GM19324 (cell line): ENCODE measurements around the gene ASCC3.
"Not testable (repeated sequence)": the region's sequence is repeated elsewhere in the genome, so short reads cannot be mapped to it uniquely, and the experiment has no call there.

ENCODE experiments used
- ATAC-seq: cut with Tn5 transposase; IDR thresholded peaks from one replicate; pipeline ENCODE4 v1.9.1; 2021; ENCODE audit warnings: mild to moderate bottlenecking, moderate library complexity; ENCODE audit not compliant: unreplicated experiment, low FRiP score

Gene ASCC3

DNA sequence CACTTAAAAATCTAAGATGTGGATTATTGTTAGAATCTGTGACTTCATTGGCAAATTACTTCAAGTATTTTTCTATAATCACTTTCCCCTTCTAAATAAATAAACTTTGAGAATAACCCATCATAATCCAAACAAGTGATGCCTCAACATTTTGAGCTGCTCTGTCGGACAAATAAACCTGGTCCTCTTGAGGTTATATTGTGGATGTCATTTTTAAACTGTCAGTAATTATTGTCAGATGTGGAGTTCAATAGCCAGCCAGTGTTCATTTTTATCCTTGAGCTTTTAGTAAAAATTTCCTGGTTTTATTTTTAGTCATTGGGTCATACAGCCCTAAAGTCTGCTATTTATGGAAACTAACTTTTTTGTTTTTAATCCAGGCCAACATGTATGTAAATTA, 9.5 kb upstream of the ASCC3 start:
- not testable (repeated sequence) for ATAC-seq

DNA sequence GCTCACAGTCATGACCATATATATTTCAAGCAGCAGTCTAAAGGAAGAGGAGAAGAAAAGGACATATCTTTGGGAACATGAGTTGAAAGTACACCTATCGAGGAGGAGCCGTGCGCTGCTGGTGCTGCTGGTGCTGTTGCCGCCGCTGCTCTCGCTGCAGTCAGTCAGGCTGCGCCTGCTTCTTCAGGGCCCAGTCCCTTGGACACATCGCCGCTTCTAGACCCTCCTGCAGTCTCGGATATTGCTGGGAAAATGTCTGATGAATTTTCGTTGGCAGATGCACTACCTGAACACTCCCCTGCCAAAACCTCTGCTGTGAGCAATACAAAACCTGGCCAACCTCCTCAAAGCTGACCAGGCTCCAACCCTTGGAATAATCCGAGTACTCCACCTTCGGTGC, 8.2 kb upstream of the ASCC3 start:
- ATAC-seq: no peak

DNA sequence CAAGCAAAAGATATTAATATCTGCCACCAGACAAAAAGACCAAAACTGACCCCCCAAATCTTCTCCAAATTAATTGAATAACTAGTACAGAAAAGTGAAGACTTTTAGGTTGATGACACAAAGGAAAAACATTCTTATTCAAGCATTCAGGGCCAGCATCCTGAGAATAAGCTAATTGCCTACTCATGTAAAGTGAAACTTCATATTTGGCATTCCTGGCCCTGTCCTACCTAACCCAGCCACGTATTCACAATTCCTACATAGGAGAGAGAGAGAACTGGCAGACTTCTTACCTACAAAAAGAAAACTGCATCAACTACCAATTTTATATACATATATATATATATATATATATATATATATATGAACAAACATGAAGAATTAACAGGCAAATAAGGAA, 4.9 kb upstream of the ASCC3 start:
- no peak for ATAC-seq

DNA sequence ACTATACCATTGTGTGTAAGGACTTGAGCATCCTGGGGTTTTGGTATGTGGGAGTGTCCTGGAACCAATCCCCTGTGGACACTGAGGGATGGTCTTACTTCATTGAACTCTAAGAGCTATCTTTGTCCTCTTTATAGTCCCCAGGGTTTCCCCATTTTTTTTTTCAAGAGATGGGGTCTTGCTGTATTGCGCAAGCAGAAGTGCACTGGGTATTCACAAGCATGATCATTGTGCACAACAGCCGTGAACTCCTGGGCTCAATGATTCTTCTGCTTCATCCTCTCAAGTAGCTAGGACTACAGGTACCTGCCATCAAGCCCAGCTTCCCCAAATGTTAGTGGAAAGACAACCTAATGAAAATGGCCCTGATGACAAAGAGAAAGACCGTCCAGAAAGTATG, 2.2 kb upstream of the ASCC3 start:
- ATAC-seq: no peak

DNA sequence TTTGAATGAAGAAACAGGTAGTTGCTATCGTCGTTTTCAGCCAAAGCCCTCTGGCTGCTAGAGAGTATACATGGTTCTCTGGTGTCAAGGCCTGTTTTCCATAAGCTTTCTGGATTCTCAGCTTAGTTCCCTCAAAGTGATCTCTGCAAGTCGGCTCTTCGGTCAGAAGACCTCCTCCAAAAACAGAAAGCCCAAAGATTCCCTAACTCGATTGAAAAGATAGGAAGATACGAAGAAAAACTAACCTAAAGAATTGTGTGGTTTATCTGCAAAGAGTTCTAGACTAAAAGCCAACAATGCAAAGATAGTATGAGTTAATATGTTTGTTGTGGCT, 545 bp upstream of the ASCC3 start:
- no peak for ATAC-seq

DNA sequence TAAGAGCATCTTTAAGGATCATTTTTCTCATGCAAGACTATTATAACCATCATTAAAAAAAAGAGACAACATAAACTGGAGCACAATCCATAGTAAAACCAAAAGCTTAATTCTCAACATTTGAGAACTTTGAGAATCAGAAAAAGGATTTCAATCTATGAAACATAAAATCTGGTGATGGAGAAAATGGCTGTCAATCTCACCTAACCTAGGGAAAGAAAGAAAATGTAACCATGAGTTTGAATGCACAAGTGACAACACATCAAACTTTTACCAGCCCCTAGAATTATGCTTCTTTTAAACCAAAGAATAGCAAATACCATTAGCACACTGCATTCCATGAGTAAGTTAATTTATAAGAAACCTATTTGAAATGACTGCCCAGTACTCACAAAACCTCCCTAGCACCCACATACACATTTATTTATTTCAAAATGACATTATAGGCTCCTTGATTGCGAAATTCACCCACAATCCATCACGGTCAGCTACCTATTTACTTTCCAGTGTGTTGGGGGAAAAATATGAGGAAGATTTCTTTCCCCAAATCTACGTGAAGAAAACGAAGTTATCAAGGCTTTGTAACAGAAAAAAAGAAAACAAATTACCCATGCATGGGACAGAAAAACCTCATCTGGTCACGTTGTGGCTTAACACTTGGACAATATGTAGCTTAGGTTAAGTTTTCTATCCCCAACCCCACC, 828 bp downstream of the ASCC3 start:
- ATAC-seq: no peak

DNA sequence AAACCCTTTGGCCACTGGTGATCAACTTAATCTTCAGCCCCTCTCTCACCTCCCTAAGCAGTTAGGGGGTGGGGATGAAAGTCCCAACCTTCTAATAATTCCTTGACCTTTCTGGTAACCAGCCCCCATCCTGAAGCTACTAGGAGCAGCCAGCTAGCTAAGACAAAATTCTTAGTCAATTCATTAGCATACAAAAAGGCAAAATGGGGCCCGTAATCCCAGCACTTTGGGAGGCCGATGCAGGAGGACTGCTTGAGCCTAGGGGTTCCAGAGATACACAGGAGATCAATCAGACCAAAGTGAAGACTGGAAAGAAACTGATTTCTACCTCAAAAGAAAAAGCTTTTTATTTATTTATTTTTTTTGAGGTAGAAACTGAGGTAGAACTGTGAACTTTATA, 1.8 kb downstream of the ASCC3 start:
- ATAC-seq: no peak

DNA sequence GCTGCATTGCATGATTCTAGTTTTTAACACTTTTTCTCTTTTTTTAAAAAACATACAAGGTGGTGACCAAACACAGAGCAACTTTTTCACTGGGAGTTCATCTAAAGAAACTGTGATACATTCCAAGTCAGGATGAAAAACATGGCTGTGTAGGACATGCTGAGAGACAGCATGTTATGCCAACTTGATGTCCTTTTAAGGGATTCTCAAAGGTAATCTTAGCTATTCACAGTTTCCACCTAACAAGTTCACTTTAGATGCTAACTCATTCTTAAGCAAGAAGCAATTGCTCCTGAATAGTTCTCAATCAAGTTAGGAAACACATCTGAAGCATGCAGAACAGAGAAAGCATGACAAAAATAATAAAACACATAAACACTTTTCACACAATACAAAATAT, 3.3 kb downstream of the ASCC3 start:
- ATAC-seq: no peak

DNA sequence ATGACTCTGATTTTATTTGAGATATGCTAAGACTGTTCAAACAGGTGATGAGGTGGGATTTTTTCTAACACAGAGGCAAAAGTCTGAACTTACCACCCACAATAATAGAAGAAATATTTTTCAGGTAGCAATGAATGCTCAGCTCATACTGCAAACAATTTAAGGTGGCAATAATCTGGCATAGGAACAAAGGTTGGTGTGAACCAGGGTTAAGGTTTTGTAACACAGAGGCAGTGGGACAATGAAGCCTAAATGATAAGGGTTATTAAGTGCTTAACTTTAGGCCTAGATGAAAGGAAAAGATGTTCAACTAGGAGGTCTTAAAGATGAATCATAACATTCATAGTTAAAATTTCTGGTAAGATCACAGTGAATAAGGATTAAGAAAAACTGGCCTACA, 4.9 kb downstream of the ASCC3 start:
- no peak for ATAC-seq

DNA sequence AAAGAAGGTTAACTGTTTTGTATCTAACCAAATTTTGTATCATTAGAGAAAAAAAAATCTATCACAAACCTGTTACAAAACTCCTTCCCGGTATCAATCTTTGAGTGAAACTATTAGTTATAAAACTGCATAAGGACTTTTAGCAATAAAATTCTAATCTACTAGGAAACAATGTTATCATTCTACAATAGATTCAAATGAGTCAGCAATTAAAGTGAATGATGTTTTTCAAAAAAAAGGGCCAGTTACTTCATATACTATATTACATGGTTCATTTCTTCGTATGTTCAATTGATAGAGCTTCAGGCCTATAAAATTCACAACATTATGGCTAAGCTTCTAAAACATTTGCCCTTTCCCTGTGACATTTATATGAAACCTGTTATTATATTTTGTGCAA, 15.6 kb downstream of the ASCC3 start:
- no peak for ATAC-seq

DNA sequence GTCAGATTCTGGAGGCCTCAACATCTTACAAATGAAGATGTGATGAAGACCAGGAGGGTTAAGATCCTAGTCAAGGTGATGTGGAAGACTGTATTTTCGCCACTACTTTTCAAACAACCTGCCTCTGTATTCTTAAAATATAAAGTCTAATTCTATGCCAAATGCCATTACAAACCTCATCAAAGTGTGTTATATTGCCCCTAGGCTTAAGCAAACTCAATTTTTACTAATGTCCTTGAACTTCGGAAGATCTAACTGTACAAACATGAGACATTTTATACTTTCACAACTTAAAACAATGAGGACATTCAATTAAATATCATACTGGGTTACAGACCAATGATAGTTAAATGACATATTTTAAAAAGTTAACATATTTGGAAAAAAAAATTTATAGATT, 19.1 kb downstream of the ASCC3 start:
- no peak for ATAC-seq

DNA sequence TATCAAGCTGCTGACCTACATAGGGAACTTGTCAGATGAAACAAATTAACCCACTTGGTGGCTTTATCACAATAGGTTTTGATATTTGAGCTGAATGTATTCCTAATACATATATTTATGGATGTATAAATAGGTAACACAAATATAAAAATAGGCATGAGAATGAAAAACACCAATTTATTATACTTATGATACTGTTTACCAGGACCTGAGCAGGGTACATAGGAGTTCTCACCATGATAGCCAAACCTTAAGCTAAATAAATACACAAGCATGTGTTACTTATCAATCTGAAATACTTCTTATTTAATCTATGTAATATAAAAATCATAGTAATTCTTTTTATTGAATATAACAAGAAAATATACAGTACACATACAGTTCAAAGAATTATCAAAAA, 25.0 kb downstream of the ASCC3 start:
- no peak for ATAC-seq

DNA sequence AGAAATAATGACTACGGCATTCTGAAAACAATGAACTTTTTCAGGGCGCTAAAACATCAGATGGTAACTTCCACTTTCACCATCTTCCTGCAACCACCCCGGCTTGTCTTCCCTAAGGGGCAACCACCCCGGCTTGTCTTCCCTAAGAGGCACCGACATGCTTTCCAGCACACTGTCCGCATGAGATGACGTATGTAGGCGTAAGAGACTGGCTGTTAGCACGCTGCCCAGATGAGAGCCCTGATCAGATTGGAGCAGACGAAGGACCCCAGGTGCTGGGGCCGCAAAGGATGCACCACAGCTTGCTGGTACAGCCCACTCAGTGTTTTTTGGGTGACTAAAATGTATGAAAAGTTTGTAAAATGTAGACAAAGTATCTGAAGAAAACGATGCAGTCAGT, 29.3 kb downstream of the ASCC3 start:
- ATAC-seq: no peak

DNA sequence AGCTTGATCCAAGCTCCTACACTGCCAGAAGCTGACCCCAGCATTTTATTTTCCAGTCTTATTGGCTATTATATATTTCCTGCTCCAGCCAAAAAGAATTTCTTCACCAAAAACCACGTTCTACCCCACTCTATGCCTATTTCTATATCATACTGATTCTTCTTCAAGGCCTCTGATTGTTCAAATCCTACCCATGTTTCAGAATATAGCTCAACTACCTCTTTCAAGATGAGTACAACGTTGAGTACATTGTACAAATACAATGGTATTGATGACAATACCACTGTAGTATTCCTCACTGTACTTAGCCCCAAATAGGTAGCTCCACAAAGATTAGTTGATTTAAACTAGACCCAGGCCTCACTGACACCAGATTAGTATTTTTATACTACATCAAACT, 31.0 kb downstream of the ASCC3 start:
- ATAC-seq: no peak

DNA sequence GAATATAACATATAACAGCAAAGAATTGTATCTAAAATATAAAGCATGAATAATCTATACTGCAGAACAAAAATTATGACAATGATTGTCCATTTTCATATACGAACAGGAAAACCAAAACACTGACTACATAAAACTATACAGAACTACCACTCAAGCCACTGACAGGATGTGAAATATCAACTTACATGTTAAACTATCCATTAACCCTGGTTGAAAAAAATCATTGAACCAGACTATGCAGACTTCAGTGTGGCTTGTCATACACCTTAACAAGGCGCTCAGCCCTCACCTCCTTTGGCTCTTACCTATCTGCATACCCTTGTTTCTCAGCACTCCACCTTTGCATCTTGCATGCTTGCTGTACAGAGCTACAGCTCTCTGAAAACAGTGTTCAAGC, 34.9 kb downstream of the ASCC3 start:
- no peak for ATAC-seq

DNA sequence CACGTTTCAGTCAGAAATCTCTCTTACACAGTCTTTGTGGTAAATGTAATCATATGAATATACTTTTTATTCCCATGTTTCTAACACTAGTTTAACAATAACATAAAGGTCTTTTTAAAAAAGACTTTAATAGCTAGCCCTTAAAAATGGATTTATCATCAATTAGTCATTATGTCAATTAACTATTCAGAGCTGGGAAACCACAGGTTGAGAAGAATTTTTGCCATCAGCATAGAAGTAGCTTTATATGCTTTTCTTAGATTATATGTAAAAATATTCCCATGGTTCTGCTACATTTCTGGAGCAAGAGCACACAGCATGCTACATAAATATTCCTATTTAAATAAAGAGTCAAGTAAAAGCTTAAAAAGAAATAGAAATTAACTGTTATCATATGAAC, 35.5 kb downstream of the ASCC3 start:
- no peak for ATAC-seq

DNA sequence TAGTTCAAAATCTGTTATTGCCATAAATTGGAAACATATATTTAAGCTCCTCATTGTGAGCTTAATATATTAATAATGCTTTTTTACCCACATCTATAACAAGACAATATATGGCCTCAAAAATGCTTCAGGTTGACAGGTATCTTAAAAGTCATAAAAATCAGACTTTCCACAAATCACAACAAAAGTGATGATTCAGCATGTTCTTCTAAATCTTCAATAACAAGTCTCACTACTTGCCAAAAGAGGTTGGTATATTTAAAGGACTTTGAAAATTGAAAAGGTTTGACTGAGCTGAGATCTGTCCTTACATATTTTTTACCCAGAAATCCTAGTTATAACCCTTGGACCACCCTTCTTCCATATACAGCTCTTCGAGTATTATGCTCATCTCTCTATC, 41.7 kb downstream of the ASCC3 start:
- no peak for ATAC-seq

DNA sequence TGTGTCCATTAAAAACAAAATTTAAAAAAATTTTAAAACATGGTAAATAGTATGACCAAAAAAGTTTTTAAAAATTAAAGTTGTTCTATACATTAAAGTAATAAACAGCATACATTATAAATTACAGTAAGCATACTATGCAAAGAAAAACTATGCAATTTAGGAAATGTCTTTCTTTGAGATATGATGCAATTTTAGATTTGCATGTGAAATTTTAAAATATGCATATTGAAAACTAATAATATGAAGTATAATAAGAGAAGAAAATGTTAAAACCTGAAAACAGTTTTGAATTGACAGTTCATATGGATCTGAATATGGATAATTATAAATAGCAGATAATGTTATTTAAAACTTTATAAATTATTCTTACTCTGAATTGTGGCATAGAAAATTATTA, 43.1 kb downstream of the ASCC3 start:
- ATAC-seq: no peak

DNA sequence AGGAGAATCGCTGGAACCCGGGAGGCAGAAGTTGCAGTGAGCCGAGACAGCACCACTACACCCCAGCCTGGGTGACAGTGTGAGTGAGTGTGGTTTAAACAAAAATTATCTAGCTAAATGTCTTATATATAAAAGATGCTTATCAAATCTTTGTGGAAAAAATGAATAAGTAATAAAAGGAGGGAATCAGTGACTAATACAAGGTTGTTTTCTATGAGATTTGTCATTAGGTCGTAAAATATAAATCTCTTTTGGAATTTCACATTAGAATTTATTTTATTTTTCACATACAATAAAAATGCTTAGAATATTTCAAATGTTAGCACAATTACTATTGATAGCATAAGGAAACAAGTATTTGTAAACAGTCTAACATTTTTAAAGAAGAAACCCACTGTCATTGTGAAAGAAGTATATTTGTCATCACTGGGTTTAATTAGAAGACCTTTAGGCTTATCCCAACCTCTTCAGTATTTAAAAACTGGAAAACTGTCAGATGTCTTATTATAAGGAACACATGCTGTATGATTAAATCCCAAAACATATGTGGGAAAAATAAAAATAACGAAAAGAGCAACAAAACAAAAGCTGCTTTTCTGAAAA, 47.1 kb downstream of the ASCC3 start:
- no peak for ATAC-seq

DNA sequence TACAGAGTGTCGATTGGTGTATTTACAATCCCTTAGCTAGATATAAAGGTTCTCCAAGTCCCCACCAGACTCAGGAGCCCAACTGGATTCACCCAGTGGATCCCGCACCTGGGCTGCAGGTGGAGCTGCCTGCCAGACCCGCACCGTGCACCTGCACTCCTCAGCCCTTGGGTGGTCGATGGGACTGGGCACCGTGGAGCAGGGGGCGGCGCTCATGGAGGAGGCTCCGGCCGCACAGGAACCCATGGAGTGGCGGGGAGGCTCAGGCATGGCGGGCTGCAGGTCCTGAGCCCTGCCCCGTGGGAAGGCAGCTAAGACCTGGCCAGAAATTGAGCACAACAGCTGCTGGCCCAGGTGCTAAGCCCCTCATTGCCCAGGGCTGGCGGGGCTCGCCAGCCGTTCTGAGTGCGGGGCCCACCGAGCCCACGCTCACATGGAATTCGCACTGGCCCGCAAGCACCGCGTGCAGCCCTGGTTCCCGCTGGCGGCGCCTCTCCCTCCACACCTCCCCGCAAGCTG, 52.0 kb downstream of the ASCC3 start:
- ATAC-seq: not testable (repeated sequence)

DNA sequence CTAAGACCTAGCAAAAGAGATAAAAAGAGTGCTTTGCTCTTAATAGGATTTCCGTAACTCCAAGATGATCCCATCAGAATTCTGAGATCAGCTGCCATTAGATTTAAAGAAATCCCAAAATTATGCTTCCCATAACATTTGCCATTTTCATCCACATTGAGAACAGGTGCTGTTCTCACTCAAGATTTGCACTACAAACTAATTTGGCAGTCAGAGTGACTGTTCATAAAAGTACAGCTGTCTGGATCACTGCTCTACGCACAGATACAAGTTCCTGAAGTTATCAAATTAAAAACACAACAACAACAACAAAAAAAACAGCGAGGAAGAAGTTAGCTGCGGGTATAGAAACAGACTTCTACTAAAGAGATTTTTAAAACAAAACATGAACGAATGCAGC, 58.1 kb downstream of the ASCC3 start:
- no peak for ATAC-seq

DNA sequence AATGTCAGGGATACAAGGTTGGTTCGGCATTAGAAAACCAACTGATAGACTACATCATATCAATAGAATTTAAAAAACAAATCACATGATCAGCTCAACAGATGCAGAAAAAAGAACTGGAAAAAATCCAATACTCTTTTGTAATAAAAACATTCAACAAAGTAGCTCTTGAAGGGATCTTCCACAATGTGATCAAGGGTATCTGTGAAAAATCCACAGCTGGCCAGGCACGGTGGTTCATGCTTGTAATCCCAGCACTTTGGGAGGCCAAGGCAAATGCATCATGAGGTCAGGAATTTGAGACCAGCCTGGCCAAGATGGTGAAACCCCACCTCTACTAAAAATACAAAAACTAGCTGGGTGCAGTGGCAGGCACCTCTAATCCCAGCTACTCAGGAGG, 63.1 kb downstream of the ASCC3 start:
- ATAC-seq: no peak

DNA sequence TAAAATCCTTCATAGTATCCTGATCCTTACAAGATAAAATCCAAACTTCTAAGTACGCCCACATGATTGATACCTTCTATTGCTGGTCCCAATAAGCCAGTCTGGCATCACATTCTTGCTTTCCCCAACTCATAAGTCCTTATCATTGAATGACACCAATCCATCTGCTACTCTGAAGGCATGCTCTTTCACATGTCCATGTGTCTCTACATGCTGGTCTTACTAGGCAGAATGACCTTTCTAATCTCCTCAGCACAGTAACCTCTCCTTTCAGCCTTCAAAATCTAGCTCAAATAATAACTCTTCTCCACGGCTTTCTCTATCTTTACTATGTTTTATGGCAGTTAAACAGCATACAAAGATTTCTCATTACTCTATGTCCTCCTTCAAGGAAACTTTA, 71.1 kb downstream of the ASCC3 start:
- no peak for ATAC-seq
